ENCODE measurements around the gene NRG2.

The NRG2 gene

GRCh38 chr5:139814704-139815280 is 228.3 kb downstream of the NRG2 start:
- H3K9me3 ChIP-seq (ENCODE audit: low read depth, low read length) = no peaks in the 10 kb centered on the region
- TF ChIP-seq EZH2 (IDR thresholded peaks at IDR 0.05) = no peak
- TF ChIP-seq FOXP2 (optimal IDR thresholded peaks at IDR 0.05; ENCODE audit: control extremely low read depth, extremely low read length, insufficient read depth) = no peak
- TF ChIP-seq POLR2AphosphoS5 (IDR thresholded peaks at IDR 0.05; ENCODE audit: borderline replicate concordance, low read depth, low read length) = no peak
- no peak overlapping the region for H3K4me3 ChIP-seq
- no peak overlapping the region for H3K27ac ChIP-seq
- no peak for DNase-seq (ENCODE audit: low read depth, low spot score)
- H3K36me3 ChIP-seq (ENCODE audit: insufficient read depth, low read length) = no peaks in the 10 kb centered on the region
- H3K9ac ChIP-seq (ENCODE audit: insufficient read length) = no peak overlapping the region

GRCh38 chr5:139814191-139814601 is 228.9 kb downstream of the NRG2 start:
- Histone ChIP-seq H3K9ac (ENCODE audit: insufficient read length) (no peak overlapping the region), H3K27ac (no peak overlapping the region), H3K9me3 (ENCODE audit: low read depth, low read length) (no peaks in the 10 kb centered on the region), H3K36me3 (ENCODE audit: insufficient read depth, low read length) (no peaks in the 10 kb centered on the region), H3K4me3 (no peak overlapping the region)
- DNase-seq (ENCODE audit: low read depth, low spot score) = no peak
- no peak for TF ChIP-seq POLR2AphosphoS5 (IDR thresholded peaks at IDR 0.05; ENCODE audit: borderline replicate concordance, low read depth, low read length)
- TF ChIP-seq FOXP2 (optimal IDR thresholded peaks at IDR 0.05; ENCODE audit: control extremely low read depth, extremely low read length, insufficient read depth) = no peak
- TF ChIP-seq EZH2 (IDR thresholded peaks at IDR 0.05) = no peak

GRCh38 chr5:139812836-139813805 is 230.0 kb downstream of the NRG2 start:
- DNase-seq (ENCODE audit: low read depth, low spot score) = no peak
- TF ChIP-seq EZH2 (IDR thresholded peaks at IDR 0.05) = no peak
- TF ChIP-seq FOXP2 (optimal IDR thresholded peaks at IDR 0.05; ENCODE audit: control extremely low read depth, extremely low read length, insufficient read depth) = no peak
- TF ChIP-seq POLR2AphosphoS5 (IDR thresholded peaks at IDR 0.05; ENCODE audit: borderline replicate concordance, low read depth, low read length) = no peak
- Histone ChIP-seq H3K36me3 (ENCODE audit: insufficient read depth, low read length) (no peaks in the 10 kb centered on the region), H3K9me3 (ENCODE audit: low read depth, low read length) (no peaks in the 10 kb centered on the region), H3K27ac (no peak overlapping the region), H3K4me3 (no peak overlapping the region), H3K9ac (ENCODE audit: insufficient read length) (no peak overlapping the region)

GRCh38 chr5:139812323-139812722 is 230.8 kb downstream of the NRG2 start:
- no peaks in the 10 kb centered on the region for H3K36me3 ChIP-seq (ENCODE audit: insufficient read depth, low read length)
- no peak for TF ChIP-seq FOXP2 (optimal IDR thresholded peaks at IDR 0.05; ENCODE audit: control extremely low read depth, extremely low read length, insufficient read depth)
- TF ChIP-seq EZH2 (IDR thresholded peaks at IDR 0.05) = no peak
- no peak for TF ChIP-seq POLR2AphosphoS5 (IDR thresholded peaks at IDR 0.05; ENCODE audit: borderline replicate concordance, low read depth, low read length)
- no peak overlapping the region for H3K27ac ChIP-seq
- H3K4me3 ChIP-seq = no peak overlapping the region
- no peak for DNase-seq (ENCODE audit: low read depth, low spot score)
- H3K9ac ChIP-seq (ENCODE audit: insufficient read length) = no peak overlapping the region
- H3K9me3 ChIP-seq (ENCODE audit: low read depth, low read length) = no peaks in the 10 kb centered on the region

GRCh38 chr5:139811274-139811607 is 231.9 kb downstream of the NRG2 start:
- no peaks in the 10 kb centered on the region for H3K36me3 ChIP-seq (ENCODE audit: insufficient read depth, low read length)
- no peak overlapping the region for H3K4me3 ChIP-seq
- no peak overlapping the region for H3K9ac ChIP-seq (ENCODE audit: insufficient read length)
- TF ChIP-seq FOXP2 (optimal IDR thresholded peaks at IDR 0.05; ENCODE audit: control extremely low read depth, extremely low read length, insufficient read depth) = no peak
- TF ChIP-seq POLR2AphosphoS5 (IDR thresholded peaks at IDR 0.05; ENCODE audit: borderline replicate concordance, low read depth, low read length) = no peak
- TF ChIP-seq EZH2 (IDR thresholded peaks at IDR 0.05) = no peak
- H3K9me3 ChIP-seq (ENCODE audit: low read depth, low read length) = no peaks in the 10 kb centered on the region
- no peak for DNase-seq (ENCODE audit: low read depth, low spot score)
- no peak overlapping the region for H3K27ac ChIP-seq

GRCh38 chr5:139810341-139811273 is 232.5 kb downstream of the NRG2 start:
- no peaks in the 10 kb centered on the region for H3K9me3 ChIP-seq (ENCODE audit: low read depth, low read length)
- no peak overlapping the region for H3K4me3 ChIP-seq
- no peak for TF ChIP-seq EZH2 (IDR thresholded peaks at IDR 0.05)
- TF ChIP-seq FOXP2 (optimal IDR thresholded peaks at IDR 0.05; ENCODE audit: control extremely low read depth, extremely low read length, insufficient read depth) = no peak
- no peak for TF ChIP-seq POLR2AphosphoS5 (IDR thresholded peaks at IDR 0.05; ENCODE audit: borderline replicate concordance, low read depth, low read length)
- no peaks in the 10 kb centered on the region for H3K36me3 ChIP-seq (ENCODE audit: insufficient read depth, low read length)
- H3K9ac ChIP-seq (ENCODE audit: insufficient read length) = no peak overlapping the region
- no peak overlapping the region for H3K27ac ChIP-seq
- DNase-seq (ENCODE audit: low read depth, low spot score) = no peak

GRCh38 chr5:139809331-139809810 is 233.7 kb downstream of the NRG2 start:
- Histone ChIP-seq H3K27ac (no peak overlapping the region), H3K4me3 (no peak overlapping the region), H3K9ac (ENCODE audit: insufficient read length) (no peak overlapping the region), H3K9me3 (ENCODE audit: low read depth, low read length) (no peaks in the 10 kb centered on the region), H3K36me3 (ENCODE audit: insufficient read depth, low read length) (no peaks in the 10 kb centered on the region)
- TF ChIP-seq POLR2AphosphoS5 (IDR thresholded peaks at IDR 0.05; ENCODE audit: borderline replicate concordance, low read depth, low read length) (no peak), FOXP2 (optimal IDR thresholded peaks at IDR 0.05; ENCODE audit: control extremely low read depth, extremely low read length, insufficient read depth) (no peak), EZH2 (IDR thresholded peaks at IDR 0.05) (no peak)
- no peak for DNase-seq (ENCODE audit: low read depth, low spot score)

Data from SK-N-MC (cell line).